Measurements from ENCODE around the gene STAT4. TPM values are rescaled to one million over a fixed set of nuclear protein-coding genes. Genes with fewer than 3 reads are reported as not detected.

STAT4 gene
- total RNA-seq, 1 donor from 2014 or later, result 4.1 TPM

- DNase-seq (ENCODE audit: low spot score), result no peak
Observed at GRCh38 chr2:191145769-191146471, 4.9 kb downstream of the STAT4 start.

- no peak for DNase-seq (ENCODE audit: low spot score)
Observed at GRCh38 chr2:191144217-191144616, 6.6 kb downstream of the STAT4 start.

- DNase-seq (ENCODE audit: low spot score), result no peak
Observed at GRCh38 chr2:191143791-191144190, 7.0 kb downstream of the STAT4 start.

- DNase-seq (ENCODE audit: low spot score), result no peak
Observed at GRCh38 chr2:191128911-191129304, 21.9 kb downstream of the STAT4 start.

DNA sequence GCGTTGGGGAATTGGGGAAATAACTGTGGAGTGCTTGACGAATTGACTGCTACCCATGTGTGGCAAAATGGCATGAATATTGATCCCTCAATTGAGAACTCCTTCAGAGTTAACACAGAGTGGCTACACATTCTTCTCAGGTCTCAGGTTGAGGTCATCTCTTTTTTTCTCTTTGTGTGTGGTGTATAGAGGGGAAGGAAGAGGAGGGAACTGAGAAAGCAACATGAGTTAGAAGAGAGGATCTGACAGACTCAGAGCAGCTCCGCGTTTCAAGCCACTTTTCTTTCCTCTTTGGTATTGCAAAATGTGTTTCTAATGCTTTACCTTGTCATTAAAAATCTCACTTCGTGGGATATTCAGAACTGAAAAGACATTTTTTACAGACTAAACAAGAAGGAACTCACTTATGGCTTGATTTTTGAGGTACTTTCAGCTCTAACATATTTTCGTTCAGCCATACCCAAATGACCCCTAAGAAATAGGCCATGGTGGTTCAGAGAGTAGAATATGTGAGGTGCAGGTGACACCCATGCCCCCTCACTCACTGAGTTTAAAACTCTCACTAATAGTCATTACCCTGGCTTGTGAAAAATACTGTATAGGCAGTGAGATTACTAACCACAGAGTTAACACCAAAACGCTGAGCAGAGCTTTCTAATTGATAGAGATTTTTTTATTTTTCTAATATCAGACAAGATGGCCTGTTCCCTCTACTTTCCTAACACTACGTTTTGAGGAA is 22.5 kb downstream of the STAT4 start:
- no peak for DNase-seq (ENCODE audit: low spot score)

- no peak for DNase-seq (ENCODE audit: low spot score)
Observed at GRCh38 chr2:191127235-191127634, 23.6 kb downstream of the STAT4 start.

- DNase-seq (ENCODE audit: low spot score), result no peak
Observed at GRCh38 chr2:191126386-191127085, 24.3 kb downstream of the STAT4 start.

DNA sequence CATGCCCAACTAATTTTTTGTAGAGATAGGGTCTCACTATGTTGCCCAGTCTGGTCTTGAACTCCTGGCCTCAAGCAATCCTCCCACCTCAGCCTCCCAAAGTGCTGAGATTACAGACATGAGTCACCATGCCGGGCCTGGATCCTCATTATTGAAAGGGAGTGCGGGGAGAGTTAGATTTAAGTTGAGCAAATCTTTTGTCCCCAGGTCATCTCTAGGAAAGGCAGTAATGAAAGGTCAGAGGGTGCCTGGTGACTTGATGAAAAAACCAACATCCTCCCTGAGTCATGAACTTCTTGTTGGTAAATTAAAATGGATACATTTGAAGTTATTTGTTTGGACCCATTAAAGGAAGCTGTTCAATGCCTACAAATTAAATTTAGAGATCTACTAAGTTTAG is 25.1 kb downstream of the STAT4 start:
- no peak for DNase-seq (ENCODE audit: low spot score)

DNA sequence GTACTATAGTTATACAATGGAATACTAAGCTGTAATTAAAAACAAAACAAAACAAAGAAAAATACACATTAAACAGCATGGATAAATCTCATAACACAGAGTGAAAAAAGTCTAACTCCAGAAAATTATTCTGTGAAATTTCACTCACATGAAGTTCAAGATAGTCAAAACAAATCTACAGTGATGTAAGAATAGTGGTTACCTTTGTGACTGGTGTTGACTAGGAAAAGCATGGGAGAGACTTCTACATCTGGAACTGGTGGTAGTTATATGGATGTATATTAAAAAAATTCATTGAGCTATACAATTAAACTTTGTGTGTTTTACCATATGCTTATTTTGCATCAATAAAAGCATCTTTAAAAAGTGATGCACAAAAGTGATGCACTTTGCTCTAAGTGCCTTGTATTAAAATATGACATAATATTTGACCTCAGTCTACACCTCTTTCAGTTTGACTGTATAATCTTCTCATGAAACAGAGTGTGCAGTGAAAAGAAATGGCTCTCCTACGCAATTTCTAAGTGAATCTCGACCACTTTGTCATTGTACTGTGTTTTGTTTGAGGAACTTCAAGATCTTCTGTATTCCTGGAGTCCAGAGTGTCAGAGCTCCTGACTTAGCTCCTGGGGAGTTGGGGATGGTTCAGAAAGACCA is 28.0 kb downstream of the STAT4 start:
- no peak for DNase-seq (ENCODE audit: low spot score)

DNA sequence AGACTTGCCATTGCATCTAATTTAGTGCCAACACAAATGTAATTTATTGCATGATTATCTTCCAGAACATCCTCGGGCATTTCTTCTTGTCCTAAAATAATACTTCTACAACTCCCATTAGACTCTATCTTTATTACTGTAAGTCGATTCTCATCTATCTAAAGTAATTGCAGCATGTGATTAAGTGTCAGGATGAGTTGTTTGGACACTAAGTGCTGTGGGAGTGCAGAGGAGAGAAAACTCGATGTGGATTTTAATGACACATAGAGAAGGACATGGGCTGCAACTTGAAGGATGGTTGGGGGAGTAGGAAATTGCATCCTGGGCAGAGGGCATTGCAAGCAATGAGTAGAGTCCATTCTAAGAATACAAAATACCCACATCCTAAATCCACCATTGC is 33.5 kb downstream of the STAT4 start:
- DNase-seq (ENCODE audit: low spot score), result no peak

GRCh38 chr2:191115804-191116203 is 35.0 kb downstream of the STAT4 start:
- DNase-seq (ENCODE audit: low spot score), result no peak

DNA sequence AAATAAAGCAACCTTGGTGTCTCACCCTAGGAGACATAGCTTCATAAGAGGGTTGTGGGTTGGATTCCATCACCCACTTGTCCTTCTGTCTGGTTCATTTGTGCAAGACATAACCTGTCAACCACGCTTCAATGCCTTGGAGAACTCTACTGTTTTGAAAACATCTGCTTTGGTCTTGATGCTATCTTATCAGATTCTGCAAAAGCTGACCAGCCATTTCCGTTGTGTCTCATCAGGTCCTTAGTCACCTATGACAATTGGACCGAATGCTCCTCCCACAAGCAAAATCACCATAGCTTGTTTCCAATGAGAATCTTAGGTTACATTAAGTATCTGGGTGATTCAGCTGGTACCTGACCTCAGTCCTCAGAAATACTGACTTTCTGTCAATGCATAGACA is 35.4 kb downstream of the STAT4 start:
- DNase-seq (ENCODE audit: low spot score), result no peak

DNA sequence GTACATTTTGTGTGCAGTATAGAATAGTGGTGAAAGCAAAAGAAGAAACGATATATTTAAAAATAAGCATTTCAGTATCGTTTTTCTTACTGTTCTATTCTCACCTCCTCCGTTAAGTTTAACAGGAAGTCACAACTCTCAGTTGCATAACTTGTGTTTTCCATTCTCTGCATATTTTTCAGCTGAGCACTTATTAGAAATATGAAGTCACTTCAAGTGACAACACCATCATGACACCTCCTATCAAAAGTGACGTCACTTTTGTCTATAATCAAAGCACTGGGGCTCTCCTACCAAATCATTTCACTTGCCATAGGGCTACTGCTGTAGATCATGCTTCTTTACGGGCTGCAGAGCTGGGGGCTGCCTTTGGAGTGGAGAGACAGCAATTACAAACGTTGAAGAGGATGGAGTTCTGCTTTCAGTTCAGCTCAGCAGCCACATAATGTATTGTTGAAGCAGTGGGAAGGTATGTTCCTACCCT is 36.3 kb downstream of the STAT4 start:
- DNase-seq (ENCODE audit: low spot score), result no peak

DNA sequence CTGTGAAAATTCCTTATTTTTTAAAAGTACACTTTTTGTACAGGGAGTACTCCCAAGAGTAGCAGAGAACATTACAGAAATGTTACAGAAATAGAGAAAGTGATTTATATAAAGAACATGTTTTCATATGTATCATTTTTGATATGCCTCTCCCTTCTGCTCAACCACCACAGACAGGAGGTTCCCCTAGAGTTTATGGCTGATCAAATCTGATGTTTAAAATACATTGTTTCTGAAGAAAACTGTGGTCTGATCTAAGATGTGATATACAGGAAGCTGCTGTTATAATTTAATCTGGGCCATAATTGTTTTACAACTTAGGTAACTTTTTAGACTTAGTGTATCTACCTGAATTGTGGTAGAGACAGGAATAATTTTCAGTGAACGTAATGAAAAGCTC is 37.0 kb downstream of the STAT4 start:
- no peak for DNase-seq (ENCODE audit: low spot score)

DNA sequence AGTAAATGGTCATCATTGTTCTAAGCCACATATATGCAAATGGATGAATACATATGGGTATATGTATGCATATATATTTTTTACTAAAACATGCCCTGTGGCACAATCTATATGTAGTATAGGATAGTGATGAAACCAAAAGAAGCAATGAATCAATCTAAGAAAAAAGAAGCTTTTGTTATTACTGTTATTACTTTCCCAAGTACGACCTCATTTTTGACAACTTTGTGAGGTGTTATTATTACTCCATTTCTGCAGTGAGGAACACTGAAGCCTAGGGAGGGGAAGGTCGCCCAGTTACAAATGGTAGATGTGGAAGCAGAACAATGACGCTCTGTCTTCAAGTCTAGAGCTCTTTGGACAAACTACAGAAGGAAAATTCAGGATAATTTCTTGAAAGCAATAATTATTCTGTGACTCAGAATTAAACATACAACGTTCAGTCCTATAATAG is 38.3 kb downstream of the STAT4 start:
- DNase-seq (ENCODE audit: low spot score), result no peak

GRCh38 chr2:191109888-191110287 is 40.9 kb downstream of the STAT4 start:
- no peak for DNase-seq (ENCODE audit: low spot score)

- DNase-seq (ENCODE audit: low spot score), result no peak
Observed at GRCh38 chr2:191108331-191108730, 42.5 kb downstream of the STAT4 start.

DNA sequence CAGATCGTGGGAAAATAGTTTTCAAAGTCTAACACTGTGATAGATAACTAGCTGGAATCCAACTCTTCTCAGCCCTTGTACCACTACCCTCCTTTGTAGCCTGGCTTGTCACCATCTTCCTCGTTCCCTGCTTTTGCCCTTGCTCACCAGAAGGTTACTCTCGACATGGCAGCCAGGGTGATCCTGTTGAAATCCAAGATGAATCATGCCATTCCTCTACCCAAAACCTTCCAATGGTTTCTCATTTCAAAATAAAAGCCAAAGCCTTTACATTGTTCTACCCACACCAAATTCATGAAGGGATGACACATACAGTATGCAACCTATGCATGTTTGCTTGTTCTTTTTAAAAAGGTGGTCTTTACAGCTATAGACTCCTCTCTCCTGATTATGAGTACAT is 45.7 kb downstream of the STAT4 start:
- DNase-seq (ENCODE audit: low spot score), result no peak

- DNase-seq (ENCODE audit: low spot score), result no peak
Observed at GRCh38 chr2:191103774-191104173, 47.0 kb downstream of the STAT4 start.

GRCh38 chr2:191100216-191100615 is 50.6 kb downstream of the STAT4 start:
- DNase-seq (ENCODE audit: low spot score), result no peak

GRCh38 chr2:191087311-191087710 is 63.5 kb downstream of the STAT4 start:
- no peak for DNase-seq (ENCODE audit: low spot score)

GRCh38 chr2:191086706-191087105 is 64.1 kb downstream of the STAT4 start:
- no peak for DNase-seq (ENCODE audit: low spot score)

All from mesenteric fat pad (tissue), 1 donor.